ENCODE measurements around the gene CRIP1. TPM values are rescaled to one million over a fixed set of nuclear protein-coding genes. Genes with fewer than 3 reads are reported as not detected.

CRIP1 gene
- polyA plus RNA-seq, 1 donor (not counting 4 experiments of a cell fraction or from before 2014, with no cell fraction given), result 1.7 TPM

- Histone ChIP-seq H2AFZ (ENCODE audit: control insufficient read depth, low read length) (no peak overlapping the region), H3K9ac (ENCODE audit: control insufficient read depth, extremely low read depth, insufficient read depth, low read length) (no peak overlapping the region), H3K4me3 (ENCODE audit: control insufficient read depth in 2 of 3, extremely low read depth in 1 of 3, insufficient read depth in 2 of 3, low read depth in 1 of 3, low read length in 3 of 3) (no peak overlapping the region), H4K20me1 (ENCODE audit: control insufficient read depth, extremely low read depth, insufficient read depth, low read length) (no peaks in the 10 kb centered on the region), H3K79me2 (ENCODE audit: control insufficient read depth, insufficient read depth, low read length) (no peaks in the 10 kb centered on the region), H3K27me3 (ENCODE audit: control insufficient read depth, extremely low read depth, insufficient read depth, low read length) (no peaks in the 10 kb centered on the region), H3K9me3 (ENCODE audit: control insufficient read depth, low read depth, low read length) (no peaks in the 10 kb centered on the region), H3K9me1 (ENCODE audit: control insufficient read depth, extremely low read depth, insufficient read depth, low read length) (no peaks in the 10 kb centered on the region), H3K27ac (ENCODE audit: control insufficient read depth, insufficient read depth, low read length) (no peak overlapping the region), H3K4me2 (ENCODE audit: control insufficient read depth, extremely low read depth, insufficient read depth, low read depth, low read length) (no peak overlapping the region), H3K4me1 (ENCODE audit: control insufficient read depth, extremely low read depth, insufficient read depth, low read length) (no peaks in the 10 kb centered on the region), H3K36me3 (ENCODE audit: control insufficient read depth in 2 of 2, extremely low read depth in 1 of 2, insufficient read depth in 2 of 2, low read length in 2 of 2) (peaks cover 16 to 44% of the 10 kb centered on the region in 2 experiments)
- no peak for TF ChIP-seq EZH2 (IDR thresholded peaks at IDR 0.05; ENCODE audit: low read length)
- TF ChIP-seq, protein P1, sequence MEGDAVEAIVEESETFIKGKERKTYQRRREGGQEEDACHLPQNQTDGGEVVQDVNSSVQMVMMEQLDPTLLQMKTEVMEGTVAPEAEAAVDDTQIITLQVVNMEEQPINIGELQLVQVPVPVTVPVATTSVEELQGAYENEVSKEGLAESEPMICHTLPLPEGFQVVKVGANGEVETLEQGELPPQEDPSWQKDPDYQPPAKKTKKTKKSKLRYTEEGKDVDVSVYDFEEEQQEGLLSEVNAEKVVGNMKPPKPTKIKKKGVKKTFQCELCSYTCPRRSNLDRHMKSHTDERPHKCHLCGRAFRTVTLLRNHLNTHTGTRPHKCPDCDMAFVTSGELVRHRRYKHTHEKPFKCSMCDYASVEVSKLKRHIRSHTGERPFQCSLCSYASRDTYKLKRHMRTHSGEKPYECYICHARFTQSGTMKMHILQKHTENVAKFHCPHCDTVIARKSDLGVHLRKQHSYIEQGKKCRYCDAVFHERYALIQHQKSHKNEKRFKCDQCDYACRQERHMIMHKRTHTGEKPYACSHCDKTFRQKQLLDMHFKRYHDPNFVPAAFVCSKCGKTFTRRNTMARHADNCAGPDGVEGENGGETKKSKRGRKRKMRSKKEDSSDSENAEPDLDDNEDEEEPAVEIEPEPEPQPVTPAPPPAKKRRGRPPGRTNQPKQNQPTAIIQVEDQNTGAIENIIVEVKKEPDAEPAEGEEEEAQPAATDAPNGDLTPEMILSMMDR (optimal IDR thresholded peaks at IDR 0.05 in 1 of 3, IDR thresholded peaks at IDR 0.05 in 1 of 3, conservative IDR thresholded peaks at IDR 0.05 in 1 of 3; ENCODE audit: extremely low read depth in 1 of 3, insufficient read depth in 2 of 3, low read length in 3 of 3), result no peak
- FAIRE-seq (no peak), DNase-seq (ENCODE audit: low read depth, low spot score) (no peak)
- dilution Hi-C loops (cut with MboI; ENCODE audit: extremely low pct_ligation_motif_present, low sequenced_read_pairs), result no loop called here
These were observed 32.8 kb upstream of the CRIP1 start for GRCh38 chr14:105453847-105454246.

GRCh38 chr14:105455086-105455640 is 31.5 kb upstream of the CRIP1 start:
- H3K36me3 ChIP-seq (ENCODE audit: control insufficient read depth in 2 of 2, extremely low read depth in 1 of 2, insufficient read depth in 2 of 2, low read length in 2 of 2), result peaks cover 13 to 42% of the 10 kb centered on the region in 2 experiments
- dilution Hi-C loops (cut with MboI; ENCODE audit: extremely low pct_ligation_motif_present, low sequenced_read_pairs), result no loop called here

More at GRCh38 chr14:105455086-105455640, 31.5 kb upstream of the CRIP1 start:
- no peaks in the 10 kb centered on the region for H3K9me1 ChIP-seq (ENCODE audit: control insufficient read depth, extremely low read depth, insufficient read depth, low read length)
- no peak overlapping the region for H3K4me3 ChIP-seq (ENCODE audit: control insufficient read depth in 2 of 3, extremely low read depth in 1 of 3, insufficient read depth in 2 of 3, low read depth in 1 of 3, low read length in 3 of 3)
- no peak overlapping the region for H3K27ac ChIP-seq (ENCODE audit: control insufficient read depth, insufficient read depth, low read length)
- FAIRE-seq (no peak), DNase-seq (ENCODE audit: low read depth, low spot score) (no peak)
- no peaks in the 10 kb centered on the region for H4K20me1 ChIP-seq (ENCODE audit: control insufficient read depth, extremely low read depth, insufficient read depth, low read length)
- no peak overlapping the region for H3K4me2 ChIP-seq (ENCODE audit: control insufficient read depth, extremely low read depth, insufficient read depth, low read depth, low read length)
- H3K79me2 ChIP-seq (ENCODE audit: control insufficient read depth, insufficient read depth, low read length), result no peaks in the 10 kb centered on the region
- no peaks in the 10 kb centered on the region for H3K4me1 ChIP-seq (ENCODE audit: control insufficient read depth, extremely low read depth, insufficient read depth, low read length)
- no peak overlapping the region for H2AFZ ChIP-seq (ENCODE audit: control insufficient read depth, low read length)
- no peaks in the 10 kb centered on the region for H3K27me3 ChIP-seq (ENCODE audit: control insufficient read depth, extremely low read depth, insufficient read depth, low read length)
- no peak for TF ChIP-seq EZH2 (IDR thresholded peaks at IDR 0.05; ENCODE audit: low read length)
- TF ChIP-seq, protein P1 (optimal IDR thresholded peaks at IDR 0.05 in 1 of 3, IDR thresholded peaks at IDR 0.05 in 1 of 3, conservative IDR thresholded peaks at IDR 0.05 in 1 of 3; ENCODE audit: extremely low read depth in 1 of 3, insufficient read depth in 2 of 3, low read length in 3 of 3), result no peak
- no peaks in the 10 kb centered on the region for H3K9me3 ChIP-seq (ENCODE audit: control insufficient read depth, low read depth, low read length)
- no peak overlapping the region for H3K9ac ChIP-seq (ENCODE audit: control insufficient read depth, extremely low read depth, insufficient read depth, low read length)

All from keratinocyte (primary cell).